GM21381 (cell line): Measurements from ENCODE around the gene NUP42.

Experiments
- ATAC-seq: cut with Tn5 transposase; IDR thresholded peaks from one replicate; pipeline ENCODE4 v1.9.1; 2021; ENCODE audit warnings: mild to moderate bottlenecking, moderate library complexity; ENCODE audit not compliant: unreplicated experiment

Gene NUP42

DNA sequence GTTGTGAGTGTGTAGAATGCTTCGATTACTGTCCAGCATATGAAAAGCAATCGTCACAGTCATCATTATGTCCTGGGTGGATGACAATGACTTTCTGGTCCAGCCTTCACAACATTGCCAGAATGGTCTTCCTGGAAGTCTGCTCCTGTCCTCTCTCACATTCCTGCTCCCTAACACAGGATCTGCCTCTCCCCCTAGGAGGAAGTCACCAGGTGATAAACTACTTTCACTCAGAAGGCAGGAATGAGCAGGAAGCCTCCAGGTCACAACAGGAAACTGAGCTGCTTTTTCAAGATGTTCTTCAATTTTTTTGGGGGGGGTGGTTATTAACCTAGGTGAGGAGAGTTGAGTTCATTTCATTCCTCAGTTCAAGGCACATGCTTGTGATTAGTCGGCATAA lies 51.1 kb downstream of the NUP42 start:
- no peak for ATAC-seq

GRCh38 chr7:23234569-23235296 lies 52.9 kb downstream of the NUP42 start:
- peak; percentile 94 for ATAC-seq

DNA sequence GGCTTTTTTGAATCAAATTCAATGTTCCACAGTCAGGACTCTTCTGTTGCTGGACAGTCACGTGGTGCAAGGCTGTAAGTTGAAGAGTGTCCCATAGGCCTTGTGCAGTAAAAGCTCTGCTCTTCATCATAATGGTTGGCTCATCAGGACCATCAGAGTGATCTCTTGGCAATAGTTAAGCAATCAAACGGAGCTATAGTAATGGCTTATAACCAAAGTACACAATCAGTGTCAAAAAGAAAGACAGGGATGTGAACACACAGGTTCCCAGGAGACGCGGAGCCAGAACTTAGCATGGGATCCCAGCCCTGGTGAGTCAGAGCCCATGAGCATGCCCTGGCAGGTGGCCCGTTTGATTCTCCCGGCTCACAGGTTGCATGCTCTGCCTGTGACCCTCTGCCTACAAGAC lies 54.0 kb downstream of the NUP42 start:
- ATAC-seq, result no peak

GRCh38 chr7:23237000-23237399 lies 55.2 kb downstream of the NUP42 start:
- ATAC-seq, result no peak

DNA sequence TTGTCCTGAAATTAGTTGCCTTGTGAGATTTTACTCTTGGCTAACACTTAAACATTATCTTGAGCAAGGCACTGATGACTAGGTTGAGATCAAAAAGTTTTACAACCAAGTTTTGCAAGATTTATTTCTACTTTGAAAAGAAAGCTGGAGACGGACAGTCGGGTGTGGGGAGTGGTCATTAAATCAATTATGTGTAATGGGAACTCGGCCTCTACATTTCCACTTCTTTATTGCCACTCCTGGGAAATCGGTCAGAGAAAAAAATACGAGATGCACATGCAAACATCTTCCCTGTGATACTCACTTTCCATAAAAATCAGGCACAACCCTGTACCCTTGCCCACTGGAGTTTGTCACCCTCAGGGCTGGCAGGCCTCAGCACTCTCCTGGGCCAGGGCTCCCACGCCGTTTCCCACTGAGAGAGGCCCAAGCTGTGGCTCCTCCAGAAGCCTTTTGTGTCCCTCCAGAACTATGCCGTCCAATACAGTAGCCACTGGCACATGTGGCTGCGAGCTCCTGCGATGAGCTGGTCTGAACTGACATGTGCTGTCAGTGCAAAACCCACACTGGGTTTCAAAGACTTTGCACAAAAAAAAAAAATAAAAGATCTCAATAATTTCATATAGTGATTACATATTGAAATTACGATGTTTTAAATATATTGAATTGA lies 57.3 kb downstream of the NUP42 start:
- ATAC-seq, result no peak

- ATAC-seq, result no peak
These were observed 57.9 kb downstream of the NUP42 start for GRCh38 chr7:23239698-23240097.

GRCh38 chr7:23242321-23242720 lies 60.5 kb downstream of the NUP42 start:
- ATAC-seq, result no peak

GRCh38 chr7:23242935-23243334 lies 61.1 kb downstream of the NUP42 start:
- no peak for ATAC-seq

DNA sequence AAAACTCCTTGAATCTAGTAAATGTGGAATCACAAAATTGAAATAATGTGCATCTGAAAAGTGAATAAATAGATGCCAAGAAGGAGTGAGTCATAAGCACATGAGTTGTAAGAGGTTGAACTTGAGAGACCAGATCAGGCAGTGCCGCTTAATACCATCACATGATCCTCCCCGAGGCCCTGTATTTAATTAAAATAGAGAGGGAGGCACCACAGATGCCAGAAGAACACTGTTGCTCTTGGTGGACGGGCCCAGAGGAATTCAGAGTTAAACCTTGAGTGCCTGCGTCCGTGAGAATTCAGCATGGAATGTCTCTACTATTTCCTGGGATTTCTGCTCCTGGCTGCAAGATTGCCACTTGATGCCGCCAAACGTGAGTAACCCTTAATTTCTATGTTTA lies 64.7 kb downstream of the NUP42 start, which contains the start of gene GPNMB:
Gene GPNMB, plus strand, starts transcription at position 221 of the 400 bp plus-strand sequence. Its CDS starts 83 bp downstream, at position 304.
- ATAC-seq, result no peak

DNA sequence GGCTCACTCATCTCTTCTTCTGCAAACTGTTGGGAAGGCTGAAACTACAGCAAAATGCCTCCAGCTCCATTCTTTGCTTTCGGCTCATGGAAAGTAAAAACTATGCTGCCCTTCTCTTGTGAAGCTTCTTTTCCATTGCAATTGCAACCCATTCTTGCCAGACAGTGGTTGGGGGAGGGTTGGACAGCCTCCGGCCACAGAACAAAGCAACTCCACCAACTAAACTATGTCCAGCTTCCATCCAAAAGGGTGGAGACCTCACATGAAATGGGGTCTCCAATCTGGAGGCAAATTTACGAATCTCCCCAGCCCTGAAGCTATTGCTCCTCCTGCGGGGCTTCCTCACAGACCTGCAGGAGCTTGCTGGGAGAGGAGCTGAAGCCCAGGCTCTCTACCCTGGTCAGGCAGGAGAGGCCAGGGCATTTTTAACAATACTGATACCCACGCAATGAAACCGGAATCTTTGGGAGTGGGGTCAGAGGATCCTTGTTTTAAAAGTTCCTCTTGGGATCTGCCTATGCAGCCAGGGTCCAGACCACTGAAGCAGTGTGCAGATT lies 65.3 kb downstream of the NUP42 start:
- ATAC-seq, result no peak

- no peak for ATAC-seq
These were observed 65.9 kb downstream of the NUP42 start for GRCh38 chr7:23247603-23248335.

- ATAC-seq, result no peak
These were observed 67.6 kb downstream of the NUP42 start for GRCh38 chr7:23249486-23249885.
